Tibial nerve (tissue), 3 donors: Measurements from ENCODE around the gene ILKAP.

Experiments
- POLR2A ChIP-seq, 2 donors: fragments of 450-650 bp; IDR thresholded peaks; one replicate each; pipeline ENCODE4 v1.6.1; 2017; ENCODE audit warnings: antibody characterized with exemption in 2 of 2, mild to moderate bottlenecking in 2 of 2, moderate library complexity in 2 of 2
- TF ChIP-seq, protein P1 (sequence below), 5 experiments: fragments of 200-600 bp in 3 of 5; fragments of 450-650 bp in 2 of 5; sonication (generic) in 3 of 5; IDR thresholded peaks; one replicate each; pipeline ENCODE4 v1.5.1; 2016 to 2019; ENCODE audit warnings: antibody characterized with exemption in 5 of 5, mild to moderate bottlenecking in 3 of 5, moderate library complexity in 2 of 5

DNA sequence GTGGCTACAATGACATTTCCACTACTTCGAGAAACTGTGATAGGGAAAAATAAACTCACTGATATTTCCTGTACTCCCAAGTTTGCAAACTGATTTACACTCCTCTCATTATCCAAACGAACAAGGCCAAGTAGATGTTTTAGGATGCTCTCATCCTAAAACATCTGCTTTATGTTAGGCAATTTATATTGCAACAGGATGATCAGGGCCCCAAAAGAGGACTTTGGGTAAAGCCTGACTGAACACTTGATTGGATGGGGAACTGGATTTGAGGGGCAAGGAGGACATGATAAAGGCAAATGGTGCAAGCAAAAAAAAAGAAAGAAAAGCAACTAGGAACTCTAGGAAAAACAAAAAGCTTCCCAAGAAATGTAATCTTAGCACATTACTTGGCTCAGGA is 38.5 kb upstream of the ILKAP start:
- TF ChIP-seq, protein P1, sequence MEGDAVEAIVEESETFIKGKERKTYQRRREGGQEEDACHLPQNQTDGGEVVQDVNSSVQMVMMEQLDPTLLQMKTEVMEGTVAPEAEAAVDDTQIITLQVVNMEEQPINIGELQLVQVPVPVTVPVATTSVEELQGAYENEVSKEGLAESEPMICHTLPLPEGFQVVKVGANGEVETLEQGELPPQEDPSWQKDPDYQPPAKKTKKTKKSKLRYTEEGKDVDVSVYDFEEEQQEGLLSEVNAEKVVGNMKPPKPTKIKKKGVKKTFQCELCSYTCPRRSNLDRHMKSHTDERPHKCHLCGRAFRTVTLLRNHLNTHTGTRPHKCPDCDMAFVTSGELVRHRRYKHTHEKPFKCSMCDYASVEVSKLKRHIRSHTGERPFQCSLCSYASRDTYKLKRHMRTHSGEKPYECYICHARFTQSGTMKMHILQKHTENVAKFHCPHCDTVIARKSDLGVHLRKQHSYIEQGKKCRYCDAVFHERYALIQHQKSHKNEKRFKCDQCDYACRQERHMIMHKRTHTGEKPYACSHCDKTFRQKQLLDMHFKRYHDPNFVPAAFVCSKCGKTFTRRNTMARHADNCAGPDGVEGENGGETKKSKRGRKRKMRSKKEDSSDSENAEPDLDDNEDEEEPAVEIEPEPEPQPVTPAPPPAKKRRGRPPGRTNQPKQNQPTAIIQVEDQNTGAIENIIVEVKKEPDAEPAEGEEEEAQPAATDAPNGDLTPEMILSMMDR (IDR thresholded peaks at IDR 0.05), result no peak
- no peak for TF ChIP-seq POLR2A (IDR thresholded peaks at IDR 0.05)
